AG04449 (cell line): Measurements from ENCODE around the gene ITPR1.

Experiments used
- CTCF ChIA-PET: fragments of 350-600 bp; formaldehyde crosslinking; extraction: SDS; loops from one replicate; lab custom pipeline; 2021; ENCODE audit warnings: antibody characterized with exemption; lab: Yijun Ruan, JAX
- POLR2A ChIA-PET: fragments of 400-600, 350-600 bp; formaldehyde crosslinking; extraction: SDS; loops from one replicate; lab custom pipeline; 2020; ENCODE audit warnings: antibody characterized with exemption, inconsistent platforms; lab: Yijun Ruan, JAX
- DNase-seq: peaks from one replicate; pipeline ENCODE4 v3.0.0-alpha.2; 2010; ENCODE audit warnings: low read depth, low spot score
- H3K4me3 ChIP-seq: 2 replicates; pipeline ENCODE4 v1.5.1; 2011; ENCODE audit warnings: low read depth, mild to moderate bottlenecking, control low read depth, low read length
- CTCF ChIP-seq: IDR thresholded peaks from one replicate; pipeline ENCODE4 v1.5.1; 2011; ENCODE audit warnings: mild to moderate bottlenecking, moderate library complexity, low read length, control low read depth, inconsistent platforms; ENCODE audit not compliant: insufficient read depth; ENCODE audit errors: missing control alignments

ITPR1 gene

GRCh38 chr3:4511491-4512262, 18.5 kb downstream of the ITPR1 start:
- DNase-seq: no peak
- ChIA-PET CTCF (no interaction called here), POLR2A (no interaction called here)
- no peak for TF ChIP-seq CTCF
- H3K4me3 ChIP-seq: no peak overlapping the region

DNA sequence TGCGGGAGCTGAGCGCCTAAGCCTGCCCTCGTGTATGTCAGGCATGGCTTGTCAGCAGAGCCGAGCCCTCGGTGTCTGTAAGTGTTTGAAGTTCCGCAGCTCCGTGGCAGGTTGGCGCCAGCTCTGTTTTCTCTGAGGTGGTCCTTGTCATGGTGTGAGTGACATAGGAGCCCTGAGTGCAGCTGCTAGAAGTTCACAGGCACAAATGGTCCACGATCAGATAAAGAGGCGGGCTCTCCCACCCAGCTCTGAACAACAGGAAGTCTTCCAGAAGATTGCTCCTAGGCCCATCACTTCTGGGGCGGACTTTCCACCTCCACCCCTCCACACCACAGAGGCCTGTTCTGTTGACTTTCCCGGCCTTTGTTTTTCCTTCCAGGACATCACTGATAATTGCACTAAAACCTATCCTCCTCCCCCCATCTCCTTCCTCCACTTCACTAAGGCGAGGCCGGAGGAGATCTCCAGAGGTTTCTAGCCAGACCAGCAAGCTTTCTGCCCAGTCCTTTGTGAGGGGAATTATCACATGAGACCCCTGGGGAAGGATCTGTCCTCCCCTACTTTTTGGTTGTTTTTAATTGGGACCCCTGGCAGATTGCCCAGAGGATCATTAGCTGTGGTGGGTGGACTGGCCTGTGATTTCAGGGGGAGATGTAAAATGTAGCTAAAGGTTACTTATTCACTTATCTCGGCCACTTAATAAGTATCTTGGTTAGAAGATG, 19.9 kb downstream of the ITPR1 start:
- ChIA-PET CTCF (interaction anchor here (0.9 kb wide), 1 partner anchor 11 kb away, joined by 3 read pairs; no protein-coding TSS in a partner anchor), POLR2A (no interaction called here)
- no peak for TF ChIP-seq CTCF
- no peak overlapping the region for H3K4me3 ChIP-seq
- no peak for DNase-seq

DNA sequence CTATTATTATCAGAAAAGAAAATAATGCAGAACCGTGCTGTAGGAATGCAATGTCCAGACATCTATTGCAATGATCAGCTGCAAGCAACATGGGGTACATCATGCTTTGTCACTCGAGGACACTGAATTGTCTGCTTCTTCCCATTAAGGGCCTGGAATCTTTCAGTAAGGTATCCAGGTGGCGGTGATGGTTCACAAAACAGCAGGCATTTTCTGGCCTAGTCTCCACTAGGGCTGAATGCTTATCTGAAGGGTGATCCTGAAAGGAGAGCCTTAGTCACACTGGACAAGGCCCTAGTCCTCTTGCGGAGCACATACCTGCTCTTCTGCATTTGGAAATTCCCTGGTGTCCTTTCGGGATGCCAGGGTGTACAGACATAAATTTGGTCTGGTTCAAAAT, 21.2 kb downstream of the ITPR1 start:
- DNase-seq: no peak
- no peak for TF ChIP-seq CTCF
- H3K4me3 ChIP-seq: no peak overlapping the region
- CTCF ChIA-PET: interaction anchor here (1.0 kb wide), 1 partner anchor 163 kb away, joined by 5 read pairs; no protein-coding TSS in a partner anchor
- POLR2A ChIA-PET: no interaction called here

DNA sequence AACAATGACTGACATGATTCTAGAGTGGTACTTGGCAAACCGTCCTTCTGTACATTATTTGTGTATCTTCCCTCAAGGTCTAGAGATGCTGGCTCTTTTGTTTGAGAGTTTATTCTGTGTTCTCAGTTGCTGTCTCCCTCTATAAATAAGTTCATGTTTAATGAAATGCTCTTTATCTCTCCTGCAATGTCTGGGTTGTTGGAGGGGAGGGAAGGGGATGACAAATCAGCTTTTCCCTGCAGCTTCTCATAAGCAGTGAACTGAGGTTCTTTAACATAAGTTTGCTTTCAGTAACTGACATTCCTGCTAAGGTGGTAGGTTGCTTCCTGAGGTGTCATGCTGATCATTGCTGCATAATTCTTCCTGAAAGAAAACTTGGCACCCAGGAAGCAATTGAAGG, 21.8 kb downstream of the ITPR1 start:
- DNase-seq: no peak
- ChIA-PET CTCF (interaction anchor here (1.0 kb wide), 1 partner anchor 164 kb away, joined by 5 read pairs; no protein-coding TSS in a partner anchor), POLR2A (no interaction called here)
- H3K4me3 ChIP-seq: no peak overlapping the region
- no peak for TF ChIP-seq CTCF

- H3K4me3 ChIP-seq: no peak overlapping the region
- ChIA-PET POLR2A (no interaction called here), CTCF (no interaction called here)
- TF ChIP-seq CTCF: no peak
- DNase-seq: no peak
Observed at GRCh38 chr3:4515916-4516579, 22.9 kb downstream of the ITPR1 start.

- POLR2A ChIA-PET: no interaction called here
- H3K4me3 ChIP-seq: no peak overlapping the region
- CTCF ChIA-PET: no interaction called here
- no peak for DNase-seq
- no peak for TF ChIP-seq CTCF
Observed at GRCh38 chr3:4517093-4517492, 23.9 kb downstream of the ITPR1 start.
